Neural crest cell (in vitro differentiated cells): Measurements from ENCODE around the gene GFPT2. TPM values are rescaled to one million over a fixed set of nuclear protein-coding genes. Genes with fewer than 3 reads are reported as not detected.

ENCODE experiments used
- DNase-seq: peaks from one replicate; pipeline ENCODE4 v3.0.0; 2021; ENCODE audit warnings: low read depth, mixed read lengths, low spot score
- H3K27ac Mint-ChIP-seq: one replicate; pipeline ENCODE4 v1.8.0; 2021; ENCODE audit warnings: mild to moderate bottlenecking, mixed read lengths; ENCODE audit not compliant: unreplicated experiment
- H3K27me3 Mint-ChIP-seq: 2 replicates; pipeline ENCODE4 v1.8.0; 2021; ENCODE audit warnings: low read depth, mild to moderate bottlenecking, mixed read lengths
- H3K36me3 Mint-ChIP-seq: 2 replicates; pipeline ENCODE4 v1.8.0; 2021; ENCODE audit warnings: low read depth, mild to moderate bottlenecking, mixed read lengths
- H3K4me1 Mint-ChIP-seq: 2 replicates; pipeline ENCODE4 v1.8.0; 2021; ENCODE audit warnings: mixed read lengths
- H3K4me3 Mint-ChIP-seq: one replicate; pipeline ENCODE4 v1.8.0; 2021; ENCODE audit warnings: mild to moderate bottlenecking, mixed read lengths
- H3K9me3 Mint-ChIP-seq: 2 replicates; pipeline ENCODE4 v1.8.0; 2021; ENCODE audit warnings: mixed read lengths
- total RNA-seq: library from RNA; stranded (reverse); gene quantifications from 2 replicates; pipeline ENCODE4 v1.2.1, GENCODE V29; 2021
- TF ChIP-seq, protein P1 (sequence below): fragments of 200-600 bp; sonication (generic); conservative IDR thresholded peaks from 2 replicates; pipeline ENCODE4 v1.5.0; 2021; ENCODE audit warnings: antibody characterized with exemption, mild to moderate bottlenecking

The GFPT2 gene
- total RNA-seq, 1 donor from 2014 or later = 12.5 TPM

DNA sequence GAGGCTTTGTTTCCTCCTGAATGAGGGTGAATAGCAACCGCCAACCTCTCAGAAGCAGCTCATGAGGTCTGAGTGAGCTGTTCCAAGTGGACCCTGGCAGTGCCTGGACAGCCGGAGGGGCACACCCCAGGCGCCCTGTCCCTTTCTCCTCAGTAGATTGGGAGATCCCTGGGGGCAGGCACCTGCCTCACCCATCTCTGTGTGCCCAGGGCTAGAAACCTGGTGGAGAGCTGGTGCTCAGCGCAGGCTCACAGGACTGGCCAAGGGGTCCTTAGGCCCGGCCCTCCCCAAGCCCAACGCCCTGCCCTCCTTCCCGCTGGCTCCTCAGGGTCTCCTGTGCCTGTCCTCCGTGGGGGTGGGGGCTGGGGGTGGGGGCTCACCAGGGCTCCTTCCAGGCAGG is 46.3 kb downstream of the GFPT2 start:
- TF ChIP-seq, protein P1, sequence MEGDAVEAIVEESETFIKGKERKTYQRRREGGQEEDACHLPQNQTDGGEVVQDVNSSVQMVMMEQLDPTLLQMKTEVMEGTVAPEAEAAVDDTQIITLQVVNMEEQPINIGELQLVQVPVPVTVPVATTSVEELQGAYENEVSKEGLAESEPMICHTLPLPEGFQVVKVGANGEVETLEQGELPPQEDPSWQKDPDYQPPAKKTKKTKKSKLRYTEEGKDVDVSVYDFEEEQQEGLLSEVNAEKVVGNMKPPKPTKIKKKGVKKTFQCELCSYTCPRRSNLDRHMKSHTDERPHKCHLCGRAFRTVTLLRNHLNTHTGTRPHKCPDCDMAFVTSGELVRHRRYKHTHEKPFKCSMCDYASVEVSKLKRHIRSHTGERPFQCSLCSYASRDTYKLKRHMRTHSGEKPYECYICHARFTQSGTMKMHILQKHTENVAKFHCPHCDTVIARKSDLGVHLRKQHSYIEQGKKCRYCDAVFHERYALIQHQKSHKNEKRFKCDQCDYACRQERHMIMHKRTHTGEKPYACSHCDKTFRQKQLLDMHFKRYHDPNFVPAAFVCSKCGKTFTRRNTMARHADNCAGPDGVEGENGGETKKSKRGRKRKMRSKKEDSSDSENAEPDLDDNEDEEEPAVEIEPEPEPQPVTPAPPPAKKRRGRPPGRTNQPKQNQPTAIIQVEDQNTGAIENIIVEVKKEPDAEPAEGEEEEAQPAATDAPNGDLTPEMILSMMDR = no peak
- Mint-ChIP-seq H3K9me3 (no peaks in the 10 kb centered on the region), H3K36me3 (peaks cover 5% of the 10 kb centered on the region), H3K27ac (no peak overlapping the region), H3K4me3 (no peak overlapping the region), H3K4me1 (no peaks in the 10 kb centered on the region), H3K27me3 (no peaks in the 10 kb centered on the region)
- DNase-seq = no peak

DNA sequence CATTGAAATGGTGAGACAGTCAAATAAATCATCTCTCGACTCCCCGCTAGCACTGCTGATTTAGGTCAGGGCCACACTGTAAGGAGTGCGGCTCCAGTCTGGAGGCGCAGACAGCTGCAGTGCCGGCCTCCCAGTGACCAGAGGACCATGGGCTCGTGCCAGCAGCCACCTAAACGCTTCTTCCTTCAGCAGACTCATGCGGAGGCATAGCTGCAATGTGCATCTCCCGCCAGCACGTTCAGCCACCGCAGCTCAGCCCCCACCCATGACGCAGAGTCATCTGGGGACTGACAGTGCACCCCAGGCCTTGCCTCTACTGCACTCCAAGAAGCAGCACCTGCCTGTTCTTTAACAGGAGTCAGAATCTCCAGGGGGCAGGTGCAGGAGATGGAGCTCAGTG is 47.7 kb downstream of the GFPT2 start:
- Mint-ChIP-seq H3K9me3 (no peaks in the 10 kb centered on the region), H3K27me3 (no peaks in the 10 kb centered on the region), H3K36me3 (no peaks in the 10 kb centered on the region), H3K4me3 (no peak overlapping the region), H3K27ac (no peak overlapping the region), H3K4me1 (no peaks in the 10 kb centered on the region)
- TF ChIP-seq, protein P1 = no peak
- no peak for DNase-seq

DNA sequence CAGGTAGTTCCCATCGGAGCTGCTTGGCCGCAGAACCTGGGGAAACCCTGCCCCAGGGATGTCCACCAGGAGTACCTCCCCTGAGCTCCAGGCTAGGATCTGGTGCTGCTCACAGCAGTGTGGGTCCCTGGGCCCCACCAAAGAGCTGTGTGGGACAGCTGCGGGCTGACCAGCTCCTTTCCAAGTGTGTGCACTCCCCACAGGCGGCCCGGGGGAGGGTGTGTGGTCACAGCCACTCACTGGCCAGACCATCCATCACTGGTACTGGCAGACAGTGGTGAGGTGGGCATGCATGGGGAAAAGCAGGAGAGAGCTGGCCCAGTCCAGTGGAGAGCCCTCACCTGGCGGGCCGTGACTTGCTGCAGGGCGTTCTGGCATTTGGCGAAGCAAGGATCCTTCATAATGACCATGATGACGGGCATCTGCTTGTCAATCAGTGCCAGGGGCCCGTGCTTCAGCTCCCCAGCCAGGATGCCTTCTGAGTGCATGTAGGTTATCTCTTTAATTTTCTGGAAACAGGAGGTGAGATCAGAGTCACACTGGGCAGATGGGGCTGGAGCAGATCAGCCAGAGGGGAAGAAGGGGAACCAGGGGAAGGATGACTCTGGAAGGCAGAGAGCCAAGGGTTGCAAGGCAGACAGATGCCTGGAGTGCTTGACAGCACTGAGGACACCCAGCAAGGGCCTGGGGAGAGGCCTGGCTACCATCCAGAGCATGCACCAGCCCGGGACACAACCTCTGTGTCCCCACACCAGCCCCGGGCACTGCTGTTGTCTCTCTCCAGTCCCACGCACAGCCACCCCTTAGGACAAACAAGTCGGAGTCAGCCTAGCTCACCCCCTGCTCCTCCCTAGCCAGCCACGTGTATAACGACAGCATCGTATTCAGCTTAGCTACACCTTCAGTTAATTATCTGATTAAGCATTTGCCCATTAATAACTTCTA is 48.4 kb downstream of the GFPT2 start:
- no peaks in the 10 kb centered on the region for H3K4me1 Mint-ChIP-seq
- DNase-seq = no peak
- no peaks in the 10 kb centered on the region for H3K27me3 Mint-ChIP-seq
- H3K27ac Mint-ChIP-seq = peak overlapping the region; percentile 45
- H3K36me3 Mint-ChIP-seq = no peaks in the 10 kb centered on the region
- H3K9me3 Mint-ChIP-seq = no peaks in the 10 kb centered on the region
- no peak overlapping the region for H3K4me3 Mint-ChIP-seq
- TF ChIP-seq, protein P1 = no peak

DNA sequence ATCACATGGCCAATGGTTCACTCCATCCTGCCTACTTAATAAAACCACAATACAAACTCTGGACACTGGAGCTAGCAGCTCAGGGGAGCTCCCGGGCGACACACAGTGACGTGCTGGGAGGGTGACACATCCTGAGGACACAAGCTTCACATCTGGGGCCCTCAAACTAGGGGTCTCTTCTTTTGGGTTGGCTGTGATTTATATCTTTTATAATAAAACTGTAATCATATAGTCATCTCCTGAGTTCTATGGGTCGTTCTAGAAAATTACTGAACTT is 49.2 kb downstream of the GFPT2 start:
- no peaks in the 10 kb centered on the region for H3K27me3 Mint-ChIP-seq
- TF ChIP-seq, protein P1 = no peak
- H3K36me3 Mint-ChIP-seq = no peaks in the 10 kb centered on the region
- H3K9me3 Mint-ChIP-seq = no peaks in the 10 kb centered on the region
- H3K4me3 Mint-ChIP-seq = no peak overlapping the region
- no peak for DNase-seq
- no peak overlapping the region for H3K27ac Mint-ChIP-seq
- H3K4me1 Mint-ChIP-seq = no peaks in the 10 kb centered on the region

DNA sequence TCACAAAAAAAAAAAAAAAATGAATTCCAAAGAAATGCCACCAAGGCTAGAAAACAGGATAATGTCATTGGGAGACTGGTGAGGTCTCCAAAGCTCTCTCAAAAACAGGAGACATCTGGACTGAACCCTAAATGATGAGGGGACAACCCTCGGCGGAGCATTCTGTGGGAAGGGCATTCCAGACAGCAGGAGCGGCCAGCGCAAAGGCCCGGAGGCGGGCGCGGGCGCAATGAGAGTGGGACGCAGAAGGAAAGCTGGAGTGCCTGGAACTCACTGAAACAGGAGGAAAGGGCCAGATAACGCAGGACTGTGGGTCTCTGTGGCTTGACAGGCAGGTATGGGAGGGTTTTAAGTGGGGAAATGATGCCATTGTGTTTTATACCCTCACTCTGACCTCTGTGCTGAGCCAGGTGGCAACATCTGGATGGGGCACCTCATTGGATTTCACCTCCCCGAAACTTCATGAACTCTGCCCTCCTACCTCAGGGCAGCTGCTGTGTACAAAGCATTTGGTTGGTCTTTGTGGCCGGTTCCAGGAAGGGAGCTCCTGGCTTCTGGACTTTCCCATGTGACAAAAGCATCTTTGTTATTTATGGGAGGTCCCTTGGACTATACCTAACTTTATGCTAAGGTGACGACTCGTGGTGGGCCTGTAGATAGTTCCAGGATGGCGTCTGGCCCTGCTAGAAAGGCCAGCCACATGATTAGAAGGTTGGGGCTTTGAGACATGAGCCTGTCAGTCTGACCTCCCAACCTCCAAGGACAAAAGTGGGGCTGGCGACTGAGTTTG is 49.7 kb downstream of the GFPT2 start:
- Mint-ChIP-seq H3K27ac (no peak overlapping the region), H3K36me3 (no peaks in the 10 kb centered on the region), H3K27me3 (no peaks in the 10 kb centered on the region), H3K9me3 (no peaks in the 10 kb centered on the region), H3K4me3 (no peak overlapping the region), H3K4me1 (no peaks in the 10 kb centered on the region)
- TF ChIP-seq, protein P1 = no peak
- DNase-seq = no peak
